Iris pigment epithelial cell (primary cell): ENCODE measurements around the gene OR1J2.

Experiments used
- DNase-seq: peaks from one replicate; pipeline ENCODE4 v3.0.0-alpha.2; 2011; ENCODE audit warnings: low read depth

The OR1J2 gene

GRCh38 chr9:122551371-122551770 is 40.8 kb downstream of the OR1J2 start:
- no peak for DNase-seq

GRCh38 chr9:122552812-122553211 is 42.2 kb downstream of the OR1J2 start, which contains the start of gene OR1N2:
TSS of gene OR1N2 (plus strand) at chr9:122553112. CDS start at chr9:122553212, 100 bp downstream.
- DNase-seq = no peak
